Fibroblast of mammary gland (primary cell): Measurements from ENCODE around the gene POLN.
"Not testable (repeated sequence)": the region's sequence is repeated elsewhere in the genome, so short reads cannot be mapped to it uniquely, and the experiment has no call there.

Experiments
- DNase-seq: peaks from one replicate; pipeline ENCODE4 v3.0.0-alpha.2; 2010; ENCODE audit warnings: low read depth
- H3K4me3 ChIP-seq: 2 replicates; pipeline ENCODE4 v1.5.1; 2011; ENCODE audit warnings: low read depth, mild to moderate bottlenecking, low read length, moderate library complexity; ENCODE audit not compliant: control insufficient read depth
- CTCF ChIP-seq: conservative IDR thresholded peaks from 2 replicates; pipeline ENCODE4 v1.5.1; 2011; ENCODE audit warnings: low read depth, low read length, inconsistent platforms; ENCODE audit not compliant: control insufficient read depth, insufficient read depth

POLN gene

GRCh38 chr4:2163311-2163821 is 78.6 kb downstream of the POLN start:
- TF ChIP-seq CTCF = no peak
- DNase-seq = peak; percentile 6
- H3K4me3 ChIP-seq = no peak overlapping the region

GRCh38 chr4:2161092-2161703 is 80.7 kb downstream of the POLN start:
- DNase-seq = not testable (repeated sequence)

GRCh38 chr4:2159931-2160330 is 82.0 kb downstream of the POLN start:
- no peak for TF ChIP-seq CTCF
- no peak overlapping the region for H3K4me3 ChIP-seq
- DNase-seq = no peak

More at GRCh38 chr4:2161092-2161703, 80.7 kb downstream of the POLN start:
- not testable (repeated sequence) for H3K4me3 ChIP-seq

GRCh38 chr4:2155246-2155645 is 86.7 kb downstream of the POLN start:
- DNase-seq = no peak
- H3K4me3 ChIP-seq = no peak overlapping the region
- TF ChIP-seq CTCF = no peak

GRCh38 chr4:2154215-2154740 is 87.6 kb downstream of the POLN start:
- H3K4me3 ChIP-seq = no peak overlapping the region
- peak; percentile 3 for DNase-seq
- TF ChIP-seq CTCF = no peak

GRCh38 chr4:2151544-2151943 is 90.4 kb downstream of the POLN start:
- TF ChIP-seq CTCF = no peak
- H3K4me3 ChIP-seq = no peak overlapping the region
- DNase-seq = no peak

GRCh38 chr4:2150076-2150475 is 91.8 kb downstream of the POLN start:
- TF ChIP-seq CTCF = no peak

More at GRCh38 chr4:2150076-2150475, 91.8 kb downstream of the POLN start:
- H3K4me3 ChIP-seq = no peak overlapping the region
- no peak for DNase-seq
